IPS DF 6.9 (cell line): Measurements from ENCODE around the gene GNMT.

Experiments used
- DNase-seq: peaks from one replicate; pipeline ENCODE4 v3.0.0-alpha.2; 2013; ENCODE audit warnings: low read depth, low spot score
- H3K27ac ChIP-seq: one replicate; pipeline ENCODE4 v1.5.1; 2013; ENCODE audit warnings: low read length, control low read depth
- H3K27me3 ChIP-seq: 2 replicates; pipeline ENCODE4 v1.6.1; 2013; ENCODE audit warnings: mild to moderate bottlenecking, low read length; ENCODE audit not compliant: control insufficient read depth, insufficient read depth
- H3K36me3 ChIP-seq: 2 replicates; pipeline ENCODE4 v1.6.1; 2013; ENCODE audit warnings: low read length; ENCODE audit not compliant: control insufficient read depth, insufficient read depth
- H3K4me1 ChIP-seq: 2 replicates; pipeline ENCODE4 v1.6.1; 2013; ENCODE audit warnings: low read length; ENCODE audit not compliant: control insufficient read depth, insufficient read depth
- H3K4me3 ChIP-seq: 2 replicates; pipeline ENCODE4 v1.5.1; 2013; ENCODE audit warnings: mild to moderate bottlenecking, low read length
- H3K9me3 ChIP-seq: 2 replicates; pipeline ENCODE4 v1.6.1; 2013; ENCODE audit warnings: low read length, inconsistent platforms; ENCODE audit not compliant: control insufficient read depth, insufficient read depth
- WGBS: extraction: QIAGEN DNeasy Blood & Tissue Kit; methylation state at CpG from one replicate; pipeline ENCODE4 v1.1.7; 2013; ENCODE audit warnings: mixed read lengths, missing lambda C conversion rate; ENCODE audit not compliant: insufficient read length, insufficient coverage; 5-methylcytosine and 5-hydroxymethylcytosine counted together

Gene GNMT

GRCh38 chr6:43013097-43013842, 52.7 kb downstream of the GNMT start:
- Histone ChIP-seq H3K4me3 (peak overlapping the region; percentile 70), H3K9me3 (no peaks in the 10 kb centered on the region), H3K36me3 (peaks cover 30% of the 10 kb centered on the region), H3K4me1 (no peaks in the 10 kb centered on the region), H3K27me3 (no peaks in the 10 kb centered on the region), H3K27ac (no peak overlapping the region)
- no peak for DNase-seq
- no CpG with 5 or more reads among the region's 25 CpGs for WGBS
